ENCODE measurements around the gene PHF2. TPM values are rescaled to one million over a fixed set of nuclear protein-coding genes. Genes with fewer than 3 reads are reported as not detected.

Gene PHF2
- total and polyA plus RNA-seq, 2 of the 4 experiments (the other 2 are of a cell fraction) = 5.9 to 9.5 TPM

GRCh38 chr9:93549611-93550010, 26.8 kb upstream of the PHF2 start:
- Histone ChIP-seq H2BK20ac (ENCODE audit: low read depth, low read length) (no peak overlapping the region), H3K18ac (ENCODE audit: low read depth, low read length) (no peak overlapping the region), H3K79me1 (ENCODE audit: low read depth in 1 of 2, low read length in 2 of 2) (peaks cover 23% of the 10 kb centered on the region in 2 experiments), H4K8ac (ENCODE audit: low read depth in 2 of 2, low read length in 2 of 2) (no peak overlapping the region), H3K27ac (ENCODE audit: insufficient read depth, low read length) (no peak overlapping the region), H3K4me2 (ENCODE audit: low read depth, low read length) (no peak overlapping the region), H4K91ac (ENCODE audit: insufficient read depth, low read depth, low read length) (no peak overlapping the region), H2BK120ac (ENCODE audit: low read depth, low read length) (no peak overlapping the region), H3K27me3 (ENCODE audit: control insufficient read depth, insufficient read depth, low read length) (no peaks in the 10 kb centered on the region), H2BK5ac (ENCODE audit: low read depth, low read length, poor library complexity, severe bottlenecking) (no peak overlapping the region), H2AK9ac (replicated peaks; ENCODE audit: low read depth, low read length, poor library complexity) (no peak overlapping the region), H4K20me1 (ENCODE audit: insufficient read depth, low read length) (no peaks in the 10 kb centered on the region), H3K9me1 (ENCODE audit: insufficient read depth, low read length) (peaks cover 2% of the 10 kb centered on the region; the same call in 1 of the 2 replicates), H4K5ac (ENCODE audit: low read depth, low read length) (no peak overlapping the region), H3K4me3 (ENCODE audit: insufficient read depth, low read depth, low read length) (no peak overlapping the region), H3K4me1 (ENCODE audit: control insufficient read depth, insufficient read depth, low read length) (no peaks in the 10 kb centered on the region), H3K56ac (ENCODE audit: extremely low read depth, insufficient read depth, low read length) (no peak overlapping the region), H2AFZ (replicated peaks; ENCODE audit: low read length, poor library complexity) (no peak overlapping the region), H2BK15ac (ENCODE audit: low read depth, low read length) (no peak overlapping the region), H3K36me3 (ENCODE audit: control insufficient read depth, insufficient read depth, low read length) (peaks cover 30% of the 10 kb centered on the region), H3K4ac (ENCODE audit: low read depth, low read length) (no peak overlapping the region), H2AK5ac (ENCODE audit: low read depth, low read length) (no peak overlapping the region), H3K9ac (ENCODE audit: low read depth, low read length) (no peak overlapping the region), H3K9me3 (ENCODE audit: control insufficient read depth, insufficient read depth, low read length) (no peaks in the 10 kb centered on the region), H3K14ac (replicated peaks; ENCODE audit: low read depth, low read length) (no peak overlapping the region), H3K23ac (ENCODE audit: low read depth, low read length) (no peak overlapping the region)
- dilution Hi-C loops (cut with HindIII; ENCODE audit: low sequenced_read_pairs, unreplicated experiment) = no loop called here
- ChIA-PET POLR2A (ENCODE audit: unreplicated experiment) (no interaction called here), CTCF (interaction anchor here (1.6 kb wide), 1 partner anchor 17 kb away, joined by 6 read pairs; no protein-coding TSS in a partner anchor)
- ATAC-seq (ENCODE audit: low read depth) = no peak
- TF ChIP-seq MAZ (IDR thresholded peaks at IDR 0.05; ENCODE audit: borderline replicate concordance, low read depth, low read length) = no peak
- intact Hi-C loops (cut with micrococcal nuclease) = no loop called here
- BruUV-seq (replicated peaks) = no TSS peak
- no CpG with 5 or more reads among the region's 5 CpGs for WGBS, 2 experiments (ENCODE audit: extremely low coverage in 2 of 2, insufficient read length in 1 of 2)
- DNase-seq = no peak
- in situ Hi-C loops (cut with MboI; ENCODE audit: low sequenced_read_pairs) = loop anchor here (25.0 kb wide), 1 partner anchor 437 kb away; no protein-coding TSS in a partner anchor
